Endodermal cell (in vitro differentiated cells): ENCODE results near the gene RASSF4. TPM values are rescaled to one million over a fixed set of nuclear protein-coding genes. Genes with fewer than 3 reads are reported as not detected.

Experiments
- DNase-seq: peaks from one replicate; pipeline ENCODE4 v3.0.0-alpha.2; 2017
- H3K27ac ChIP-seq: 2 replicates; pipeline ENCODE4 v1.5.1; 2013; ENCODE audit warnings: mild to moderate bottlenecking, low read depth, low read length, moderate library complexity
- H3K27me3 ChIP-seq: 2 replicates; pipeline ENCODE4 v1.6.1; 2013; ENCODE audit warnings: mild to moderate bottlenecking, low read length, moderate library complexity; ENCODE audit not compliant: insufficient read depth, control insufficient read depth, poor library complexity, severe bottlenecking
- H3K36me3 ChIP-seq: 2 replicates; pipeline ENCODE4 v1.7.0; 2013; ENCODE audit warnings: mild to moderate bottlenecking, low read length, moderate library complexity; ENCODE audit not compliant: control insufficient read depth, insufficient read depth
- H3K4me1 ChIP-seq: one replicate; pipeline ENCODE4 v1.7.0; 2013; ENCODE audit warnings: low read length; ENCODE audit not compliant: control insufficient read depth, insufficient read depth
- H3K4me3 ChIP-seq: 2 replicates; pipeline ENCODE4 v1.5.1; 2013; ENCODE audit warnings: mild to moderate bottlenecking, low read length, moderate library complexity
- H3K9ac ChIP-seq: 2 replicates; pipeline ENCODE4 v1.6.1; 2013; ENCODE audit warnings: mild to moderate bottlenecking, low read length, moderate library complexity; ENCODE audit not compliant: poor library complexity, severe bottlenecking; ENCODE audit errors: extremely low read depth
- H3K9me3 ChIP-seq: 2 replicates; pipeline ENCODE4 v1.6.1; 2013; ENCODE audit warnings: mild to moderate bottlenecking, low read length, moderate library complexity; ENCODE audit not compliant: control insufficient read depth
- H3K27ac Mint-ChIP-seq: 2 replicates; pipeline ENCODE4 v1.8.0; 2020; ENCODE audit warnings: mixed read lengths
- H3K27me3 Mint-ChIP-seq: 2 replicates; pipeline ENCODE4 v1.8.0; 2021; ENCODE audit warnings: mild to moderate bottlenecking, mixed read lengths; ENCODE audit not compliant: insufficient read depth
- H3K36me3 Mint-ChIP-seq: 2 replicates; pipeline ENCODE4 v1.8.0; 2020; ENCODE audit warnings: low read depth, mixed read lengths
- H3K4me1 Mint-ChIP-seq: 2 replicates; pipeline ENCODE4 v1.8.0; 2020; ENCODE audit warnings: mixed read lengths
- H3K4me3 Mint-ChIP-seq: 2 replicates; pipeline ENCODE4 v1.8.0; 2020; ENCODE audit warnings: mild to moderate bottlenecking, moderate library complexity, mixed read lengths
- H3K9me3 Mint-ChIP-seq: 2 replicates; pipeline ENCODE4 v1.8.0; 2020; ENCODE audit warnings: mild to moderate bottlenecking, mixed read lengths
- CTCF ChIP-seq: fragments of 200-600 bp; sonication (generic); conservative IDR thresholded peaks from 2 replicates; pipeline ENCODE4 v1.5.0; 2021; ENCODE audit warnings: antibody characterized with exemption, mild to moderate bottlenecking
- WGBS, 2 experiments: methylation state at CpG; one replicate each; pipeline versions ENCODE4 v1.1.5 to v1.1.7; 2013; ENCODE audit warnings: missing lambda C conversion rate in 2 of 2, mixed read lengths in 1 of 2; ENCODE audit not compliant: insufficient coverage in 1 of 2, insufficient read length in 1 of 2; 5-methylcytosine and 5-hydroxymethylcytosine counted together
- total RNA-seq, 2 donors: library from RNA; stranded (reverse); fragmentation: NEBNext Ultra II Directional in 1 of 2; extraction: Animal tissue kit (Norgen Biotek cat#: 25700) in 1 of 2; gene quantifications; 2 replicates in 1 of 2; 3 replicates in 1 of 2; pipeline ENCODE4 v1.2.1, GENCODE V29; 2021

RASSF4 gene
- total RNA-seq, 2 donors from 2014 or later: 5.2 to 14.1 TPM

GRCh38 chr10:45044290-45044689 lies 84.7 kb downstream of the RASSF4 start:
- Histone ChIP-seq H3K4me1 (no peaks in the 10 kb centered on the region), H3K4me3 (no peak overlapping the region), H3K27me3 (no peaks in the 10 kb centered on the region), H3K27ac (no peak overlapping the region), H3K9ac (no peak overlapping the region), H3K36me3 (no peaks in the 10 kb centered on the region), H3K9me3 (no peaks in the 10 kb centered on the region)
- no peak for TF ChIP-seq CTCF
- Mint-ChIP-seq H3K36me3 (no peaks in the 10 kb centered on the region), H3K27me3 (no peaks in the 10 kb centered on the region), H3K27ac (no peak overlapping the region), H3K4me3 (no peak overlapping the region), H3K4me1 (peaks cover 16% of the 10 kb centered on the region), H3K9me3 (no peaks in the 10 kb centered on the region)
- WGBS, 2 experiments: 51 to 53% methylated on average over 6 to 7 of the region's 7 CpGs
- peak; percentile 66 for DNase-seq

Other genes starting within 250 kb of the RASSF4 start
- not detected for gene TMEM72, start 48.5 kb upstream of the RASSF4 start, total RNA-seq
- 1 to 10 TPM; 1.3 to 2.6 TPM for gene DEPP1, start 19.0 kb downstream of the RASSF4 start, total RNA-seq
- gene ZNF22, start 41.1 kb downstream of the RASSF4 start, total RNA-seq: 10 to 100 TPM; 35.5 to 42.5 TPM